Mesenchymal stem cell (in vitro differentiated cells and primary cell): ENCODE results near the gene CROCC2.

Experiments used
- DNase-seq: peaks from one replicate; pipeline ENCODE4 v3.0.0-alpha.2; 2013
- H2AFZ ChIP-seq: one replicate; pipeline ENCODE4 v1.6.1; 2013; ENCODE audit warnings: low read depth, mild to moderate bottlenecking, control low read depth, inconsistent platforms, low read length, moderate library complexity
- H2AK5ac ChIP-seq: 2 replicates; pipeline ENCODE4 v1.6.1; 2013; ENCODE audit warnings: low read length, moderate library complexity, mild to moderate bottlenecking, inconsistent platforms; ENCODE audit not compliant: severe bottlenecking
- H2BK120ac ChIP-seq: one replicate; pipeline ENCODE4 v1.6.1; 2013; ENCODE audit warnings: low read depth, mild to moderate bottlenecking, inconsistent platforms, low read length, moderate library complexity
- H2BK12ac ChIP-seq, 2 experiments: one replicate each; pipeline ENCODE4 v1.6.1; 2013; ENCODE audit warnings: inconsistent platforms in 2 of 2, low read length in 2 of 2, mild to moderate bottlenecking in 2 of 2, moderate library complexity in 2 of 2, control low read depth in 1 of 2
- H2BK15ac ChIP-seq: one replicate; pipeline ENCODE4 v1.6.1; 2013; ENCODE audit warnings: mild to moderate bottlenecking, low read depth, inconsistent platforms; ENCODE audit not compliant: poor library complexity, severe bottlenecking
- H2BK5ac ChIP-seq: 2 replicates; pipeline ENCODE4 v1.6.1; 2013; ENCODE audit warnings: low read depth, mild to moderate bottlenecking, low read length, control low read depth, inconsistent platforms; ENCODE audit not compliant: poor library complexity, severe bottlenecking
- H3K14ac ChIP-seq, 2 experiments: one replicate each; pipeline ENCODE4 v1.6.1; 2013; ENCODE audit warnings: inconsistent platforms in 2 of 2, low read length in 2 of 2, control low read depth in 1 of 2, mild to moderate bottlenecking in 1 of 2, moderate library complexity in 1 of 2
- H3K18ac ChIP-seq, 2 experiments: one replicate each; pipeline ENCODE4 v1.6.1; 2013; ENCODE audit warnings: inconsistent platforms in 2 of 2, low read length in 2 of 2, control low read depth in 1 of 2, low read depth in 1 of 2, mild to moderate bottlenecking in 1 of 2
- H3K23ac ChIP-seq, 2 experiments: one replicate each; pipeline ENCODE4 v1.6.1; 2013; ENCODE audit warnings: inconsistent platforms in 2 of 2, low read length in 2 of 2, mild to moderate bottlenecking in 2 of 2, moderate library complexity in 2 of 2, control low read depth in 1 of 2
- H3K27ac ChIP-seq: 2 replicates; pipeline ENCODE4 v1.5.1; 2013; ENCODE audit warnings: mild to moderate bottlenecking, moderate library complexity, low read length, control low read depth, inconsistent platforms; ENCODE audit not compliant: poor library complexity, severe bottlenecking
- H3K27me3 ChIP-seq, 2 experiments: 2 replicates each; pipeline versions ENCODE4 v1.6.1 to v1.7.0; 2013; ENCODE audit warnings: low read length in 2 of 2, mild to moderate bottlenecking in 2 of 2, moderate library complexity in 2 of 2, control low read depth in 1 of 2, inconsistent platforms in 1 of 2; ENCODE audit not compliant: control insufficient read depth in 1 of 2, insufficient read depth in 1 of 2
- H3K36me3 ChIP-seq, 2 experiments: 2 replicates each; pipeline versions ENCODE4 v1.6.1 to v1.7.0; 2013; ENCODE audit warnings: low read length in 2 of 2, control low read depth in 1 of 2, inconsistent platforms in 1 of 2, low read depth in 1 of 2, mild to moderate bottlenecking in 1 of 2; ENCODE audit not compliant: insufficient read depth in 2 of 2, control insufficient read depth in 1 of 2
- H3K4ac ChIP-seq, 2 experiments: one replicate each; pipeline ENCODE4 v1.6.1; 2013; ENCODE audit warnings: inconsistent platforms in 2 of 2, low read length in 2 of 2, mild to moderate bottlenecking in 2 of 2, moderate library complexity in 2 of 2, control low read depth in 1 of 2, low read depth in 1 of 2
- H3K4me1 ChIP-seq: 2 replicates; pipeline ENCODE4 v1.6.1; 2013; ENCODE audit warnings: low read depth, low read length, control low read depth; ENCODE audit not compliant: control insufficient read depth, insufficient read depth
- H3K4me2 ChIP-seq: 2 replicates; pipeline ENCODE4 v1.6.1; 2013; ENCODE audit warnings: low read length, mild to moderate bottlenecking, inconsistent platforms; ENCODE audit not compliant: poor library complexity, severe bottlenecking
- H3K4me3 ChIP-seq, 2 experiments: 2 replicates each; pipeline versions ENCODE4 v1.5.1 to v1.7.0; 2013; ENCODE audit warnings: low read length in 2 of 2, mild to moderate bottlenecking in 2 of 2, control low read depth in 1 of 2, low read depth in 1 of 2; ENCODE audit not compliant: insufficient read depth in 1 of 2
- H3K79me1 ChIP-seq: replicated peaks from 2 replicates; pipeline ENCODE4 v1.6.1; 2013; ENCODE audit warnings: mild to moderate bottlenecking, control low read depth, low read length, inconsistent platforms; ENCODE audit not compliant: poor library complexity, severe bottlenecking
- H3K9ac ChIP-seq: 2 replicates; pipeline ENCODE4 v1.7.0; 2013; ENCODE audit warnings: mild to moderate bottlenecking, low read length, moderate library complexity
- H3K9me3 ChIP-seq: 2 replicates; pipeline ENCODE4 v1.7.0; 2013; ENCODE audit warnings: mild to moderate bottlenecking, low read length; ENCODE audit not compliant: control insufficient read depth
- H4K8ac ChIP-seq: one replicate; pipeline ENCODE4 v1.6.1; 2013; ENCODE audit warnings: inconsistent platforms, mild to moderate bottlenecking, low read length, moderate library complexity
- H4K91ac ChIP-seq: one replicate; pipeline ENCODE4 v1.6.1; 2013; ENCODE audit warnings: mild to moderate bottlenecking, low read length, inconsistent platforms
- WGBS: methylation state at CpG from one replicate; pipeline ENCODE4 v1.1.7; 2013; ENCODE audit warnings: mixed read lengths; 5-methylcytosine and 5-hydroxymethylcytosine counted together

The CROCC2 gene

GRCh38 chr2:240966906-240967680, 61.0 kb downstream of the CROCC2 start:
- Histone ChIP-seq H3K14ac (no peak overlapping the region), H2AK5ac (no peak overlapping the region), H3K27ac (no peak overlapping the region), H4K91ac (peak overlapping the region; percentile 40), H4K8ac (no peak overlapping the region), H3K4ac (no peak overlapping the region), H3K23ac (no peak overlapping the region), H3K4me1 (peaks cover 1% of the 10 kb centered on the region), H2BK5ac (no peak overlapping the region), H3K18ac (no peak overlapping the region), H3K4me3 (no peak overlapping the region), H3K79me1 (no peaks in the 10 kb centered on the region), H3K27me3 (peaks cover 0 to 18% of the 10 kb centered on the region in 2 experiments), H2BK120ac (no peak overlapping the region), H3K9ac (no peak overlapping the region), H3K9me3 (no peaks in the 10 kb centered on the region), H3K36me3 (no peaks in the 10 kb centered on the region), H2BK15ac (no peak overlapping the region), H2BK12ac (no peak overlapping the region), H3K4me2 (no peak overlapping the region), H2AFZ (no peak overlapping the region)
- 85% methylated on average over 32 of the region's 32 CpGs for WGBS
- DNase-seq = no peak

GRCh38 chr2:240967681-240968621, 61.8 kb downstream of the CROCC2 start:
- Histone ChIP-seq H3K27me3 (peaks cover 0 to 21% of the 10 kb centered on the region in 2 experiments), H3K79me1 (no peaks in the 10 kb centered on the region), H2BK120ac (no peak overlapping the region), H2AK5ac (no peak overlapping the region), H3K18ac (no peak overlapping the region), H3K14ac (no peak overlapping the region), H3K4me3 (no peak overlapping the region), H3K9me3 (no peaks in the 10 kb centered on the region), H3K4me2 (no peak overlapping the region), H2BK15ac (no peak overlapping the region), H3K27ac (no peak overlapping the region), H2AFZ (no peak overlapping the region), H3K9ac (no peak overlapping the region), H3K4ac (no peak overlapping the region), H4K91ac (peak overlapping the region; percentile 49), H3K4me1 (peaks cover 1% of the 10 kb centered on the region), H4K8ac (no peak overlapping the region), H2BK5ac (no peak overlapping the region), H3K23ac (no peak overlapping the region), H3K36me3 (no peaks in the 10 kb centered on the region), H2BK12ac (no peak overlapping the region)
- no peak for DNase-seq
- 89% methylated on average over 34 of the region's 34 CpGs for WGBS

- DNase-seq = no peak
- H3K23ac ChIP-seq = no peak overlapping the region
- H3K4ac ChIP-seq = no peak overlapping the region
- H2AK5ac ChIP-seq = no peak overlapping the region
- no peak overlapping the region for H2BK15ac ChIP-seq
- peaks cover 0 to 26% of the 10 kb centered on the region in 2 experiments for H3K27me3 ChIP-seq
- no peaks in the 10 kb centered on the region for H3K36me3 ChIP-seq
- H3K4me1 ChIP-seq = peaks cover 1% of the 10 kb centered on the region
- no peak overlapping the region for H2AFZ ChIP-seq
- H3K9me3 ChIP-seq = no peaks in the 10 kb centered on the region
- H3K4me2 ChIP-seq = no peak overlapping the region
- H2BK12ac ChIP-seq = no peak overlapping the region
- no peak overlapping the region for H2BK5ac ChIP-seq
- H3K4me3 ChIP-seq = no peak overlapping the region
- no peaks in the 10 kb centered on the region for H3K79me1 ChIP-seq
- H2BK120ac ChIP-seq = no peak overlapping the region
- no peak overlapping the region for H3K18ac ChIP-seq
- no peak overlapping the region for H3K27ac ChIP-seq
- 87% methylated on average over 15 of the region's 15 CpGs for WGBS
- no peak overlapping the region for H4K8ac ChIP-seq
- H3K9ac ChIP-seq = no peak overlapping the region
- H3K14ac ChIP-seq = no peak overlapping the region
- no peak overlapping the region for H4K91ac ChIP-seq
Observed at GRCh38 chr2:240968731-240969624, 62.8 kb downstream of the CROCC2 start.
